GM12878 (cell line): ENCODE data around the gene PROZ. TPM values are rescaled to one million over a fixed set of nuclear protein-coding genes. Genes with fewer than 3 reads are reported as not detected.
A peak's percentile ranks its signal among the peaks of the same experiment; 100 is the strongest.

Source experiments
- CUX1 ChIP-seq: IDR thresholded peaks from 2 replicates; pipeline ENCODE4 v1.6.1; 2012; ENCODE audit warnings: improper control_type of control experiment, low read depth, low read length; ENCODE audit not compliant: insufficient replicate concordance
- GABPA ChIP-seq: IDR thresholded peaks from 2 replicates; pipeline ENCODE4 v1.6.1; 2014; ENCODE audit warnings: antibody characterized with exemption, low read depth, mild to moderate bottlenecking, inconsistent platforms
- HDAC2 ChIP-seq: fragments of 200-600 bp; sonication (generic); IDR thresholded peaks from 2 replicates; pipeline ENCODE4 v1.6.1; 2017
- HDGF ChIP-seq: fragments of 450-650 bp; IDR thresholded peaks from 2 replicates; pipeline ENCODE4 v1.6.1; 2016; ENCODE audit warnings: antibody characterized with exemption
- HSF1 ChIP-seq: fragments of 150-350 bp; IDR thresholded peaks from 2 replicates; pipeline ENCODE4 v1.6.1; 2014; ENCODE audit warnings: mild to moderate bottlenecking, low read depth, low read length
- LARP7 ChIP-seq: fragments of 450-650 bp; IDR thresholded peaks from 2 replicates; pipeline ENCODE4 v1.6.1; 2017; ENCODE audit warnings: mild to moderate bottlenecking
- NFYA ChIP-seq: IDR thresholded peaks from 2 replicates; pipeline ENCODE4 v1.6.1; 2011; ENCODE audit warnings: low read depth, mild to moderate bottlenecking, low read length, improper control_type of control experiment, borderline replicate concordance
- NR2C1 ChIP-seq: fragments of 450-650 bp; IDR thresholded peaks from 2 replicates; pipeline ENCODE4 v1.6.1; 2017; ENCODE audit warnings: antibody characterized with exemption, mild to moderate bottlenecking, moderate library complexity
- NR2C2 ChIP-seq: IDR thresholded peaks from 2 replicates; pipeline ENCODE4 v1.6.1; 2011; ENCODE audit warnings: borderline replicate concordance, low read depth; ENCODE audit not compliant: control insufficient read depth, insufficient read length
- POLR2AphosphoS2 ChIP-seq: IDR thresholded peaks from 2 replicates; pipeline ENCODE4 v1.6.1; 2011; ENCODE audit warnings: low read depth, mild to moderate bottlenecking, low read length, improper control_type of control experiment, moderate library complexity
- RB1 ChIP-seq: fragments of 450-650 bp; formaldehyde crosslinking; IDR thresholded peaks from 2 replicates; pipeline ENCODE4 v1.6.1; 2017; ENCODE audit warnings: mild to moderate bottlenecking, borderline replicate concordance
- SPI1 ChIP-seq: IDR thresholded peaks from 2 replicates; pipeline ENCODE4 v1.6.1; 2011; ENCODE audit warnings: low read depth, mild to moderate bottlenecking, low read length, moderate library complexity, borderline replicate concordance; ENCODE audit not compliant: insufficient read depth
- SUPT20H ChIP-seq: IDR thresholded peaks from 2 replicates; pipeline ENCODE4 v1.6.1; 2011; ENCODE audit warnings: low read depth, mild to moderate bottlenecking, low read length, moderate library complexity, borderline replicate concordance; ENCODE audit not compliant: control insufficient read depth
- TCF3 ChIP-seq: IDR thresholded peaks from 2 replicates; pipeline ENCODE4 v1.6.1; 2012; ENCODE audit warnings: low read depth, mild to moderate bottlenecking, low read length, borderline replicate concordance; ENCODE audit not compliant: insufficient read depth
- USF2 ChIP-seq: IDR thresholded peaks from 2 replicates; pipeline ENCODE4 v1.6.1; 2011; ENCODE audit warnings: low read depth, low read length, improper control_type of control experiment, borderline replicate concordance
- ZNF384 ChIP-seq: IDR thresholded peaks from 2 replicates; pipeline ENCODE4 v1.6.1; 2012; ENCODE audit warnings: low read depth, mild to moderate bottlenecking, low read length, improper control_type of control experiment, borderline replicate concordance
- ZNF592 ChIP-seq: fragments of 450-650 bp; IDR thresholded peaks from 2 replicates; pipeline ENCODE4 v1.6.1; 2017; ENCODE audit warnings: mild to moderate bottlenecking, moderate library complexity
- polyA plus RNA-seq, 11 experiments: library from polyadenylated mRNA; depleted of rRNA in 4 of 11; unstranded in 6 of 11; stranded (reverse) in 5 of 11; fragments of >200 nt; fragmentation: Nextera tagmentation in 4 of 11; fragmentation: Illumina TruSeq in 1 of 11; extraction: Ambion mirVana in 4 of 11; extraction: Trizol in 1 of 11; gene quantifications; 1 replicate in 1 of 11; 2 replicates in 10 of 11; pipeline versions ENCODE4 v1.2.1 to v1.2.3, GENCODE V29; 2011 to 2016; ENCODE audit warnings: inconsistent platforms in 2 of 11, missing spikeins in 2 of 11, low read depth in 1 of 11
- total RNA-seq, 4 experiments: library from RNA; depleted of rRNA in 3 of 4; stranded (reverse); fragments of >200 nt in 3 of 4; fragmentation: Illumina TruSeq in 1 of 4; extraction: Trizol in 1 of 4; gene quantifications; 2 replicates each; pipeline versions ENCODE4 v1.2.1 to v1.2.3, GENCODE V29; 2013 to 2021

PROZ gene
- total and polyA plus RNA-seq, 10 of the 15 experiments (the other 5 are each of a cell fraction or from before 2014, with no cell fraction given) = 0.07 to 0.24 (median 0.21) TPM; not detected in 7

- TF ChIP-seq ZNF592 = no peak
- no peak for TF ChIP-seq SPI1
- TF ChIP-seq HDGF = 0 out of 2 replicates have a peak, but pooled peaks have one; percentile 53
- no peak for TF ChIP-seq SUPT20H
- TF ChIP-seq HDAC2 = no peak
- TF ChIP-seq NR2C1 = no peak
- TF ChIP-seq LARP7 = no peak
- TF ChIP-seq HSF1 = no peak
- TF ChIP-seq ZNF384 = peak; percentile 16; the same call in 1 of the 2 replicates
- no peak for TF ChIP-seq NFYA
- TF ChIP-seq GABPA = no peak
- TF ChIP-seq CUX1 = no peak
- TF ChIP-seq POLR2AphosphoS2 = no peak
- TF ChIP-seq USF2 = no peak; the same call in 1 of the 2 replicates
- TF ChIP-seq NR2C2 = no peak
- no peak for TF ChIP-seq RB1
- TF ChIP-seq TCF3 = no peak
These were observed 27.8 kb downstream of the PROZ start (continued) for GRCh38 chr13:113186061-113186900.
